Loucy (cell line): ENCODE measurements around the gene NFAT5.
"Not testable (repeated sequence)": the region's sequence is repeated elsewhere in the genome, so short reads cannot be mapped to it uniquely, and the experiment has no call there.

Source experiments
- H2AFZ ChIP-seq: fragments of 200-600 bp; sonication (generic); 2 replicates; pipeline ENCODE4 v1.6.0; 2016; ENCODE audit warnings: antibody characterized with exemption, mild to moderate bottlenecking, low read length, moderate library complexity
- H3F3A ChIP-seq: fragments of 200-600 bp; 2 replicates; pipeline ENCODE4 v1.6.0; 2016; ENCODE audit warnings: antibody characterized with exemption, low read depth, mild to moderate bottlenecking
- H3K27me3 ChIP-seq: fragments of 200-600 bp; sonication (generic); 2 replicates; pipeline ENCODE4 v1.6.1; 2014; ENCODE audit warnings: low read length, mild to moderate bottlenecking; ENCODE audit not compliant: insufficient read depth, poor library complexity, severe bottlenecking
- H3K36me3 ChIP-seq: fragments of 200-600 bp; sonication (generic); 2 replicates; pipeline ENCODE4 v1.6.1; 2016; ENCODE audit warnings: low read length; ENCODE audit not compliant: insufficient read depth
- H3K4me1 ChIP-seq: fragments of 200-600 bp; sonication (generic); 2 replicates; pipeline ENCODE4 v1.5.1; 2014; ENCODE audit warnings: low read length, mild to moderate bottlenecking; ENCODE audit not compliant: insufficient read depth, poor library complexity, severe bottlenecking
- H3K4me2 ChIP-seq: fragments of 200-600 bp; sonication (generic); 2 replicates; pipeline ENCODE4 v1.6.0; 2014; ENCODE audit warnings: antibody characterized with exemption, low read length, low read depth, mild to moderate bottlenecking; ENCODE audit not compliant: poor library complexity, severe bottlenecking
- H3K4me3 ChIP-seq: fragments of 200-600 bp; sonication (generic); 2 replicates; pipeline ENCODE4 v1.5.1; 2014; ENCODE audit warnings: low read length, mild to moderate bottlenecking, mixed read lengths; ENCODE audit not compliant: poor library complexity, severe bottlenecking
- H3K79me2 ChIP-seq: fragments of 200-600 bp; sonication (generic); 2 replicates; pipeline ENCODE4 v1.6.1; 2014; ENCODE audit warnings: low read length; ENCODE audit not compliant: insufficient read depth
- H3K9ac ChIP-seq: fragments of 200-600 bp; sonication (generic); 2 replicates; pipeline ENCODE4 v1.6.0; 2014; ENCODE audit warnings: mild to moderate bottlenecking, low read depth, low read length, moderate library complexity; ENCODE audit not compliant: poor library complexity, severe bottlenecking
- H3K9me2 ChIP-seq: fragments of 200-600 bp; sonication (generic); replicated peaks from 2 replicates; pipeline ENCODE4 v1.6.1; 2016; ENCODE audit warnings: low read depth, low read length, mixed read lengths
- H3K9me3 ChIP-seq: fragments of 200-600 bp; sonication (generic); 2 replicates; pipeline ENCODE4 v1.6.1; 2014; ENCODE audit warnings: mild to moderate bottlenecking, antibody characterized with exemption, low read length, low read depth; ENCODE audit not compliant: insufficient read depth
- H4K20me1 ChIP-seq: fragments of 200-600 bp; sonication (generic); 2 replicates; pipeline ENCODE4 v1.6.0; 2014; ENCODE audit warnings: antibody characterized with exemption, low read length, mild to moderate bottlenecking; ENCODE audit not compliant: insufficient read depth, poor library complexity, severe bottlenecking
- EZH2phosphoT487 ChIP-seq: fragments of 200-600 bp; IDR thresholded peaks from 2 replicates; pipeline ENCODE4 v1.6.1; 2018; ENCODE audit warnings: antibody characterized with exemption, mild to moderate bottlenecking, moderate library complexity, borderline replicate concordance
- TF ChIP-seq, protein P1 (sequence below): fragments of 200-600 bp; sonication (generic); conservative IDR thresholded peaks from 2 replicates; pipeline ENCODE4 v1.5.1; 2014; ENCODE audit warnings: mild to moderate bottlenecking, antibody characterized with exemption, low read length

The NFAT5 gene

DNA sequence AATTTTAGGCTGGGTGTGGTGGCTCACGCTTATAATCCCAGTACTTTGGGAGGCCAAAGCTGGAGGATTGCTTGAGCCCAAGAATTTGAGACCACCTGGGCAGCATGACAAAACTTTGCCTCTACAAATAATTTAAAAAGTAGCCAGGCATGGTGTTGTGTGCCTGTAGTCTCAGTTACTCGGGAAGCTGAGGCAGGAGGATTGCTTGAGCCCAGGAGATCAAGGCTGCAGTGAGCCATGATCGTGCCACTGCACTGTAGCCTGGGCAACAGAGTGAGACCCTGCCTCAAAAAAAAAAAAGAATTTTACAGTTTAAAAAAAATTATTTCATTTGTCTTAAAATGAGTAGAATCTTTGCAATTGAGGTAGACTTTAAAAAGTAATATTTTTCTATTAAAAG lies 78.2 kb downstream of the NFAT5 start:
- H3K27me3 ChIP-seq, H3K4me3 ChIP-seq, H2AFZ ChIP-seq, H3K4me2 ChIP-seq, H3K4me1 ChIP-seq, H4K20me1 ChIP-seq, H3K79me2 ChIP-seq, H3F3A ChIP-seq, H3K9me2 ChIP-seq, H3K9me3 ChIP-seq, H3K9ac ChIP-seq: not testable (repeated sequence)
- H3K36me3 ChIP-seq = peaks cover 23% of the 10 kb centered on the region; the same call in 1 of the 2 replicates

DNA sequence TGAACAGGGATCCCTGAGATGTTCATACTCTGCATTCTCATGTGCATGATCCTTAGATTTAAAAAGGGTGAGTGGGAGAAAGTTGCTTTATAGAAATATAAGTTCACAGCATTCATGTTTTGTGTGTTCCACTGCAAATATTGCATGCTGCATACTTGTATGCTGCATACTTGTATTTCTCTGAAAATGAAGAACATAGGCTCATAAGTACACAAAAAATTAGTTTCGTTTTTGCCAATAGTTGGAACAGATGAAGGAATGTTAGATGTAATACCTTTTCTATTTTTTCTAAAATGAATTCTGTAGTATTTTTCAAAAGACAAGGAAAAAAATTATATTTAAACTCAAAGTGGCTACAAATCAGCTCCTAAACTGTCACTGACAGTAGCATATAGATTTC lies 79.0 kb downstream of the NFAT5 start:
- no peak overlapping the region for H3K4me2 ChIP-seq
- no peaks in the 10 kb centered on the region for H3K79me2 ChIP-seq
- no peaks in the 10 kb centered on the region for H3K9me3 ChIP-seq
- H3K4me1 ChIP-seq = no peaks in the 10 kb centered on the region
- no peak for TF ChIP-seq EZH2phosphoT487
- TF ChIP-seq, protein P1, sequence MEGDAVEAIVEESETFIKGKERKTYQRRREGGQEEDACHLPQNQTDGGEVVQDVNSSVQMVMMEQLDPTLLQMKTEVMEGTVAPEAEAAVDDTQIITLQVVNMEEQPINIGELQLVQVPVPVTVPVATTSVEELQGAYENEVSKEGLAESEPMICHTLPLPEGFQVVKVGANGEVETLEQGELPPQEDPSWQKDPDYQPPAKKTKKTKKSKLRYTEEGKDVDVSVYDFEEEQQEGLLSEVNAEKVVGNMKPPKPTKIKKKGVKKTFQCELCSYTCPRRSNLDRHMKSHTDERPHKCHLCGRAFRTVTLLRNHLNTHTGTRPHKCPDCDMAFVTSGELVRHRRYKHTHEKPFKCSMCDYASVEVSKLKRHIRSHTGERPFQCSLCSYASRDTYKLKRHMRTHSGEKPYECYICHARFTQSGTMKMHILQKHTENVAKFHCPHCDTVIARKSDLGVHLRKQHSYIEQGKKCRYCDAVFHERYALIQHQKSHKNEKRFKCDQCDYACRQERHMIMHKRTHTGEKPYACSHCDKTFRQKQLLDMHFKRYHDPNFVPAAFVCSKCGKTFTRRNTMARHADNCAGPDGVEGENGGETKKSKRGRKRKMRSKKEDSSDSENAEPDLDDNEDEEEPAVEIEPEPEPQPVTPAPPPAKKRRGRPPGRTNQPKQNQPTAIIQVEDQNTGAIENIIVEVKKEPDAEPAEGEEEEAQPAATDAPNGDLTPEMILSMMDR = no peak
- H2AFZ ChIP-seq = no peak overlapping the region
- H3K9ac ChIP-seq = no peak overlapping the region
- no peaks in the 10 kb centered on the region for H4K20me1 ChIP-seq
- peaks cover 30% of the 10 kb centered on the region; the same call in 1 of the 2 replicates for H3K36me3 ChIP-seq
- H3F3A ChIP-seq = no peaks in the 10 kb centered on the region
- H3K4me3 ChIP-seq = no peak overlapping the region
- H3K9me2 ChIP-seq = no peaks in the 10 kb centered on the region
- H3K27me3 ChIP-seq = no peaks in the 10 kb centered on the region

DNA sequence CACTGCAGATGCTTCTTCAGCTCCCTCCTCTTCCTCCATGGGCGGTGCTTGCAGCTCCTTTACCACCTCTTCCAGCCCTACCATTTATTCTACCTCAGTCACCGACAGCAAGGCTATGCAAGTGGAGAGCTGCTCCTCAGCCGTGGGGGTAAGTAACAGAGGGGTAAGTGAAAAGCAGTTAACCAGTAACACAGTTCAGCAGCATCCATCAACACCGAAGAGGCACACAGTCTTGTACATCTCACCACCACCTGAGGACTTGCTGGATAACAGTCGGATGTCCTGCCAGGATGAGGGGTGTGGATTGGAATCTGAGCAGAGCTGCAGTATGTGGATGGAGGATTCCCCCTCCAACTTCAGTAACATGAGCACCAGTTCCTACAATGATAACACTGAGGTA lies 81.3 kb downstream of the NFAT5 start:
- Histone ChIP-seq H3K4me3 (no peak overlapping the region), H2AFZ (no peak overlapping the region), H3K4me1 (no peaks in the 10 kb centered on the region), H3K36me3 (peaks cover 46% of the 10 kb centered on the region; the same call in 1 of the 2 replicates), H3K9me2 (no peaks in the 10 kb centered on the region), H3F3A (no peaks in the 10 kb centered on the region), H3K9me3 (no peaks in the 10 kb centered on the region), H4K20me1 (no peaks in the 10 kb centered on the region), H3K79me2 (no peaks in the 10 kb centered on the region), H3K9ac (no peak overlapping the region), H3K27me3 (no peaks in the 10 kb centered on the region), H3K4me2 (no peak overlapping the region)
- TF ChIP-seq EZH2phosphoT487 = no peak
- TF ChIP-seq, protein P1 = no peak

DNA sequence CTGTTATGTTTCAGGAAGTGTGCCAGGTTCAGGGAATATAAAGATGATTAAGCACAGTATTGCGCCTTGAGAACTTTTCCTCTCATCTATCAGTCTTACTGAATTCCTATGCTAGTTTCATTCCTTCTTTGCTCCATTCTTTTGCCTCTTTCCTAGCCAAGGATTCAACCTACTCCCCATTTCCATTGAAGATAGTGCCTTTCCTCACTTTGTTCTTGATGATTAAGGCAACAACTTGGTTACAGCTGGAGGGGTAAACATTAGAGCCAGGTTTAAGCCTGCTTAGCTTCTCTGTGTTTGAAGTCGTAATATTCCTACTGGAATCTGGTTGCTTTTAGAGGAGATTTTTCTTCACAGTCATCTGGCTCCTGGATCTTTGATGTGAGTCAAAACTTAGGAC lies 85.5 kb downstream of the NFAT5 start:
- Histone ChIP-seq H3K4me1 (no peaks in the 10 kb centered on the region), H3K9ac (no peak overlapping the region), H3K9me3 (no peaks in the 10 kb centered on the region), H3K79me2 (no peaks in the 10 kb centered on the region), H3K36me3 (peaks cover 79% of the 10 kb centered on the region; the same call in 1 of the 2 replicates), H3F3A (no peaks in the 10 kb centered on the region), H2AFZ (no peak overlapping the region), H4K20me1 (no peaks in the 10 kb centered on the region), H3K4me2 (no peak overlapping the region), H3K9me2 (no peaks in the 10 kb centered on the region), H3K27me3 (no peaks in the 10 kb centered on the region), H3K4me3 (no peak overlapping the region)
- TF ChIP-seq, protein P1 = no peak
- no peak for TF ChIP-seq EZH2phosphoT487
